ENCODE data around the gene PIGH.
A peak's percentile ranks its signal among the peaks of the same experiment; 100 is the strongest.
"Not testable (repeated sequence)": the region's sequence is repeated elsewhere in the genome, so short reads cannot be mapped to it uniquely, and the experiment has no call there.

Gene PIGH, protein sequence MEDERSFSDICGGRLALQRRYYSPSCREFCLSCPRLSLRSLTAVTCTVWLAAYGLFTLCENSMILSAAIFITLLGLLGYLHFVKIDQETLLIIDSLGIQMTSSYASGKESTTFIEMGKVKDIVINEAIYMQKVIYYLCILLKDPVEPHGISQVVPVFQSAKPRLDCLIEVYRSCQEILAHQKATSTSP

GRCh38 chr14:67599698-67600561 is at the start of gene PIGH:
TSS of gene PIGH (minus strand) at chr14:67600268. CDS start at chr14:67600203, 65 bp downstream.
- no peak for FAIRE-seq

DNA sequence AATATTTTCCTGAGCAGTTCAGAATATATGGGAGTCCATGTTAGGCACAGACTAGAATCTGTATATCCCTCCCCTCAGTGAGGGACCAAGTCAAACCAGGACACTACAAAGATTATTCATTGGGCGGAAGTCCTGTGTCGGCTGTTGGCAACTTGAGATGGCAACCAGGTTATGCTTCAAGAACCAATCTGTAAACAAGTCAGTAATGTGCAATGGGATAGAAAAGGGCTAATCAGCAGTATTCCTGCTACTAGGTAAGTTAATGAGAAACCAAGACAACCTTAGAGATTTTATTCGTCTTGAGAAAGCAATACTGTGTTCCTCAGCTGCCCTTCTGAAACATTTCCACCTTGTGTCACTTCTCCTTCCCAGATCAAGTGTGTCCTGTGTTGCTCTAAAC is 46.1 kb upstream of the PIGH start:
- no peak for FAIRE-seq

GRCh38 chr14:67645414-67645813 is 45.3 kb upstream of the PIGH start:
- FAIRE-seq = no peak

DNA sequence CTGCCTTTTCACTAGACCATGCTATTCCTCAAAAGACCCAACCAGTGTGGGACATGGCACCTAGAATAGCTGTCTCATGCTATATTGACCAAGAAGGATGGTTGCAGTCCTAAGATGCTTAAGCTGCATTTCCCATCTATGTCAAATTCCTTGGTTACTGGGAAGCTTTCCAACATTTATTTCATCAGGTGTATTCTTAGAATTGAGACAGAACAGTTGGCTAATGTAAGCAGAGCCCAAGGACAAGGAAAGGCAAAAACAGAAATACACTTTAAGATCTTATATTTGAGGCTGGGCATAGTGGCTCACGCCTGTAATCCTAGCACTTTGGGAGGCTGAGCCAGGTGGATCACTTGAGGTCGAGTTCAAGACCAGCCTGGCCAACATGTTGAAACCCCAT is 44.4 kb upstream of the PIGH start:
- FAIRE-seq = no peak

- no peak for FAIRE-seq
These were observed 43.6 kb upstream of the PIGH start for GRCh38 chr14:67643713-67644112.

- FAIRE-seq = no peak
These were observed 42.1 kb upstream of the PIGH start for GRCh38 chr14:67641902-67642749.

GRCh38 chr14:67641480-67641879 is 41.4 kb upstream of the PIGH start:
- no peak for FAIRE-seq

DNA sequence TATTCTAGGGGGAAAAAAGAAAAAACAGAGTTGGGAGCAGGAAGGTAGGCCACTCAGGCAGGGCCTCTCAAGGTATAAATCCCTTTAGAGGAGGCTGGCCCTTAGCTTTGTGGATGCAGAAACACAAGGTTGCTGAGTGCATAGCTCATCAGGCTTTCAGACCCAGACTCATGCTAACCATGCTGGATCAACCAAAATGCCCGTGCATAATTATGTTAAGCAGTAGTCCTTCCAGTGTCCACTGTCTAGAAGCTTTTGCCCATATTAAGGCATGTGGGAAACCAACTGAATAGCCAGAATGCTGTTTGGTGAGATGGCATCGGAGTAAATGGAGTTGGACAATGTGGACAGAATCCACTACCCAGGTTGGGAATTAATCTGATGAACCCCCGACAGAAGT is 38.6 kb upstream of the PIGH start:
- FAIRE-seq = no peak

GRCh38 chr14:67636361-67636919 is 36.4 kb upstream of the PIGH start:
- no peak for FAIRE-seq

- FAIRE-seq = no peak
These were observed 33.5 kb upstream of the PIGH start for GRCh38 chr14:67633451-67634147.

DNA sequence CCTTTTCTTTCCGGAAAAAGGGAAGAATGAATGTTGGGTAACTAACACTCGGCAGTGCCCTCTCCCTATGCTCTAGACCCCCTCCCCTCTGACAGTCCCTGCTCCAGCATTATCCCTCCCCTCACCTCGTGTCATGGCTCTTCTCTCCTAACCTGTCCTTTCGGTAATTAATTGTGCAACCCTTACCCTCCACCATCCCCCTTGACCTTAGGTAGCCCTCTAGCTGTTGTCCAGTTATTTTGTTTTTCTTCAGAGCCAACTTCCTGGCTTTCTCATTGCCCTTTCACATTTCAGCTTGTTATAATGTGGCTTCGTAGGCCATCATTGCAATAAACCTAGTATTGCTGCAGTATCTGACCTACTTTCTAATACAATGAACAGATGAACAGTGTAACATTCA is 30.9 kb upstream of the PIGH start:
- FAIRE-seq = no peak

- FAIRE-seq = no peak
These were observed 30.1 kb upstream of the PIGH start for GRCh38 chr14:67630186-67630585.

DNA sequence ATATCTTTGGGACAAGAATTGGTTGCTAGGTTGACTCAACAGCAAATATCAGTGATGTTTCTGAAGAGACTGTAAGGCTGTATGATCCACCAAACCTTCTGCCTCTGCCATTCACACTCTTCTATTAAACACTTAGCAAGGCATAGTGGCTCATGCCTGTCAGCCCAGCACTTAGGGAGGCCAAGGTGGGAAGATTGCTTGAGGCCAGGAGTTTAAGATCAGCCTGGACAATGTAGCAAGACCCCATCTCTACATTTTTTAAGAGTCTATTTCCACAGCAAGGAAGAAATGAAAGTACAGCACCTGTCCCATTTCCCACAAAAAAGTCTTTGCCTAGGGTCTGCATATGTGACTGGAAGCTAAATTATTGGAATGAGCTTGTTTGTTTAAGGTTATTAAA is 27.5 kb upstream of the PIGH start:
- FAIRE-seq = no peak

DNA sequence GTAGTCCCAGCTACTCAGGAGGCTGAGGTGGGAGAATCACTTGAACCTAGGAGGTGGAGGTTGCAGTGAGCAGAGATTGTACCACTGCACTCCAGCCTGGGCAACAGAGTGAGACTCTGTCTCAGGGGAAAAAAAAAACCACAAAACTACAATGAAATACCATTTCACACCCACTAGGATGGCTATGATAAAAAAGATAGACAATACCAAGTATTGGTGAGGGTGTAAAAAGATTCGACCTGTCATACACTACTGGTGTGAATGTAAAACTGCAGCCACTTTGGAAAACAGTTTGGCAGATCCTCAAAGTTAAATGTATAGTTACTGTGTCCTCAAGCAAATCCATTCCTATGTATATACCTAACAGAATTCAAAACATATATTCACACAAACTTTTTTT is 26.1 kb upstream of the PIGH start:
- not testable (repeated sequence) for FAIRE-seq

GRCh38 chr14:67623114-67623513 is 23.0 kb upstream of the PIGH start:
- FAIRE-seq = no peak

- no peak for FAIRE-seq
These were observed 22.6 kb upstream of the PIGH start for GRCh38 chr14:67622675-67623074.

GRCh38 chr14:67620217-67620785 is 20.2 kb upstream of the PIGH start:
- no peak for FAIRE-seq

GRCh38 chr14:67619446-67620216 is 19.6 kb upstream of the PIGH start, which contains the start of gene ARG2:
TSS of gene ARG2 (plus strand) at chr14:67619920. CDS start at chr14:67619978, 58 bp downstream.
- FAIRE-seq = no peak

DNA sequence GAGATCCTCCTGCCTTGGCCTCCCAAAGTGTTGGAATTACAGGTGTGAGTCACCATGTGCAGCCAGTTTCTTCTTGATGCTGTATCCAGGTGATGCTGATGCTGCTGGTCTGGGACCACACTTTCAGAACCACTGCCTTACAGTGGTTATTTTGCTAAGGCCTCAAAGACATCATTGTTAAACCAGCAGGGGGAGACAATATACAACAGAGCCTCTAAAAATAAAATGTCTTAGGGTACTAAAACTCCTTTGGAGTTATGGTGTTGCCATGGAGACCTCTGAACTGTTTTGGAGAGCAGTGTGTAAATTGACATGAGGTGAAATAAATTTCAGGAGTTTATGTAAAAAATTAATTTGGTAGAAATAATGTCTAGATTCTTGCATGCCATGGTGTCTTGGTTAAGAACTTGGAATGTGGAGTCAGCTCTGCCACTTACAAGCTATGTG is 18.6 kb upstream of the PIGH start:
- peak; percentile 60 for FAIRE-seq

GRCh38 chr14:67610491-67610890 is 10.4 kb upstream of the PIGH start:
- FAIRE-seq = no peak

DNA sequence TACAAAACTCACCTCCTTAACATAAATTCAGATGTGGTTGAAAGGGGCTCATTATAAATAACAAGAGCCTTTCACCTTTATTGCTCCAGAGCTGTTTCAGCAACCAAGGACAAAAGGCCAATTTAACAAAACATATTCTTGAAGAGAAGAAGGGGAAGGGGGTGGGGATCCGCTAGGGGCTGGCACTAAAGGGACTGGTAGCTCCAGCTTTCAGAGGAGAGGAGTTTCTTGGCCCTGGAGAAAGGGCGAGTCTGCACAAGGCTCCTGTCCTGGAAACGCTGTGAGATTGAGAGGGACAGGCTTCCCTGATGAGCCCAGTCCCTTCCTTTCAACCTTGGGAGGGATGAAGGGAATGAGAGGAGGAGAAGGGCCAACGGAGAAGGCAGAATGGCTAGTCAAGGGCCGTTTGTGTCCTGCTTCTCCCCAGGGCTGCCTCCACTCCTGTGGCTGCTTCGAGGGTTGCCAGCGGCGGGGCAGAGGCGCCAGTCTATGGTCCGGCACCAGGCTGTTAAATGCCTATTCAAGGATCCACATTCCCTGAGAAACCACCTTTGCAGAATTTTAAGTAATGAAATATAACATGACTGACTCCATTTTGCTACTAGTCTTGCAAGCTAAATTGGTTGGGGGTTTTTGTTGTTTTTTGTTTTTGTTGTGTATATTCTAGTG is 9.7 kb upstream of the PIGH start:
- no peak for FAIRE-seq
